Measurements from ENCODE around the gene ANKRD33B. TPM values are rescaled to one million over a fixed set of nuclear protein-coding genes. Genes with fewer than 3 reads are reported as not detected.
A peak's percentile ranks its signal among the peaks of the same experiment; 100 is the strongest.

Gene ANKRD33B
- polyA plus RNA-seq, 3 donors = 0.05 TPM; not detected in 2

- H3K27ac ChIP-seq (ENCODE audit: low read depth in 1 of 2, low read length in 2 of 2) = peak overlapping the region; percentile 55 to 72
- peak overlapping the region; percentile 44 for H3K9ac ChIP-seq (ENCODE audit: insufficient read depth, low read length, poor library complexity, severe bottlenecking)
- intact Hi-C loops (cut with micrococcal nuclease) = no loop called here
- peaks cover 49% of the 10 kb centered on the region for H3K4me1 Mint-ChIP-seq
- no peaks in the 10 kb centered on the region for H3K79me2 ChIP-seq (ENCODE audit: insufficient read depth, low read length)
- WGBS (ENCODE audit: insufficient coverage) = 0% methylated on average over 10 of the region's 13 CpGs
- peak overlapping the region; percentile 82 for H3K4me2 ChIP-seq (replicated peaks; ENCODE audit: extremely low read depth, low read length, poor library complexity, severe bottlenecking)
- H4K20me1 ChIP-seq (ENCODE audit: insufficient read depth, low read length) = no peaks in the 10 kb centered on the region
- peak; percentile 26 to 42 (median 26) for DNase-seq
- H2AFZ ChIP-seq (ENCODE audit: insufficient read depth, low read depth, low read length, poor library complexity, severe bottlenecking) = peak overlapping the region; percentile 67
- H3K9me3 Mint-ChIP-seq = peaks cover 0 to 5% (median 0%) of the 10 kb centered on the region in 7 donors
- H3K27me3 Mint-ChIP-seq (ENCODE audit: low read depth in 3 of 3) = peaks cover 1 to 6% (median 6%) of the 10 kb centered on the region in 3 donors
- H3K4me1 ChIP-seq (ENCODE audit: control insufficient read depth in 1 of 2, insufficient read depth in 2 of 2, low read length in 2 of 2) = peaks cover 47 to 49% of the 10 kb centered on the region in 2 donors
- peak overlapping the region; percentile 79 to 89 (median 86) for H3K27ac Mint-ChIP-seq
- no peaks in the 10 kb centered on the region for H3K36me3 ChIP-seq (replicated peaks in 1 of 2; ENCODE audit: control insufficient read depth in 1 of 2, insufficient read depth in 2 of 2, low read length in 2 of 2)
- peaks cover 0 to 3% of the 10 kb centered on the region in 2 donors for H3K36me3 Mint-ChIP-seq
- no peaks in the 10 kb centered on the region for H3K27me3 ChIP-seq (ENCODE audit: control insufficient read depth in 2 of 2, insufficient read depth in 2 of 2, low read length in 2 of 2)
- peak overlapping the region; percentile 21 to 70 (median 38) for H3K4me3 ChIP-seq (replicated peaks in 1 of 3; ENCODE audit: low read depth in 2 of 3, low read length in 3 of 3)
- TF ChIP-seq CTCF (IDR thresholded peaks at IDR 0.05) = no peak
- peak overlapping the region; percentile 82 to 94 for H3K4me3 Mint-ChIP-seq
- H3K9me3 ChIP-seq (replicated peaks in 1 of 2; ENCODE audit: control insufficient read depth in 1 of 2, insufficient read depth in 1 of 2, low read length in 2 of 2) = no peaks in the 10 kb centered on the region
These were observed 26.8 kb upstream of the ANKRD33B start for GRCh38 chr5:10536931-10537579.

- H3K4me1 ChIP-seq (ENCODE audit: control insufficient read depth in 1 of 2, insufficient read depth in 2 of 2, low read length in 2 of 2) = peaks cover 47 to 51% of the 10 kb centered on the region in 2 donors
- no peaks in the 10 kb centered on the region for H4K20me1 ChIP-seq (ENCODE audit: insufficient read depth, low read length)
- Mint-ChIP-seq H3K4me3 (peak overlapping the region; percentile 82 to 94), H3K9me3 (peaks cover 0 to 5% (median 0%) of the 10 kb centered on the region in 7 donors), H3K36me3 (peaks cover 0 to 3% of the 10 kb centered on the region in 2 donors), H3K4me1 (peaks cover 53% of the 10 kb centered on the region), H3K27ac (peak overlapping the region; percentile 18 to 89 (median 86)), H3K27me3 (ENCODE audit: low read depth in 3 of 3) (peaks cover 1 to 6% (median 4%) of the 10 kb centered on the region in 3 donors)
- peak overlapping the region in 2 of 3 experiments; percentile 21 to 70 for H3K4me3 ChIP-seq (replicated peaks in 1 of 3; ENCODE audit: low read depth in 2 of 3, low read length in 3 of 3)
- no peak for DNase-seq
- no CpG with 5 or more reads among the region's 4 CpGs for WGBS (ENCODE audit: insufficient coverage)
- H3K79me2 ChIP-seq (ENCODE audit: insufficient read depth, low read length) = no peaks in the 10 kb centered on the region
- H2AFZ ChIP-seq (ENCODE audit: insufficient read depth, low read depth, low read length, poor library complexity, severe bottlenecking) = peak overlapping the region; percentile 67
- peak overlapping the region; percentile 55 to 72 for H3K27ac ChIP-seq (ENCODE audit: low read depth in 1 of 2, low read length in 2 of 2)
- no peaks in the 10 kb centered on the region for H3K9me3 ChIP-seq (replicated peaks in 1 of 2; ENCODE audit: control insufficient read depth in 1 of 2, insufficient read depth in 1 of 2, low read length in 2 of 2)
- peak overlapping the region; percentile 44 for H3K9ac ChIP-seq (ENCODE audit: insufficient read depth, low read length, poor library complexity, severe bottlenecking)
- TF ChIP-seq CTCF (IDR thresholded peaks at IDR 0.05) = no peak
- H3K27me3 ChIP-seq (ENCODE audit: control insufficient read depth in 2 of 2, insufficient read depth in 2 of 2, low read length in 2 of 2) = no peaks in the 10 kb centered on the region
- H3K4me2 ChIP-seq (replicated peaks; ENCODE audit: extremely low read depth, low read length, poor library complexity, severe bottlenecking) = peak overlapping the region; percentile 82
- H3K36me3 ChIP-seq (replicated peaks in 1 of 2; ENCODE audit: control insufficient read depth in 1 of 2, insufficient read depth in 2 of 2, low read length in 2 of 2) = no peaks in the 10 kb centered on the region
- intact Hi-C loops (cut with micrococcal nuclease) = no loop called here
These were observed 26.2 kb upstream of the ANKRD33B start for GRCh38 chr5:10537624-10538023.

Data from CD14-positive monocyte (primary cell).